Stimulated activated CD4-positive, alpha-beta T cell treated with anti-CD3 and anti-CD28 coated beads, Interleukin-15, amount 100 ng/mL, for 24 hours (primary cell): Measurements from ENCODE around the gene CSPG4.
A peak's percentile ranks its signal among the peaks of the same experiment; 100 is the strongest.

Source experiments
- DNase-seq: peaks from one replicate; pipeline ENCODE4 v3.0.0-alpha.2; 2020

Gene CSPG4

GRCh38 chr15:75663931-75664421, 48.7 kb downstream of the CSPG4 start:
- DNase-seq: no peak

DNA sequence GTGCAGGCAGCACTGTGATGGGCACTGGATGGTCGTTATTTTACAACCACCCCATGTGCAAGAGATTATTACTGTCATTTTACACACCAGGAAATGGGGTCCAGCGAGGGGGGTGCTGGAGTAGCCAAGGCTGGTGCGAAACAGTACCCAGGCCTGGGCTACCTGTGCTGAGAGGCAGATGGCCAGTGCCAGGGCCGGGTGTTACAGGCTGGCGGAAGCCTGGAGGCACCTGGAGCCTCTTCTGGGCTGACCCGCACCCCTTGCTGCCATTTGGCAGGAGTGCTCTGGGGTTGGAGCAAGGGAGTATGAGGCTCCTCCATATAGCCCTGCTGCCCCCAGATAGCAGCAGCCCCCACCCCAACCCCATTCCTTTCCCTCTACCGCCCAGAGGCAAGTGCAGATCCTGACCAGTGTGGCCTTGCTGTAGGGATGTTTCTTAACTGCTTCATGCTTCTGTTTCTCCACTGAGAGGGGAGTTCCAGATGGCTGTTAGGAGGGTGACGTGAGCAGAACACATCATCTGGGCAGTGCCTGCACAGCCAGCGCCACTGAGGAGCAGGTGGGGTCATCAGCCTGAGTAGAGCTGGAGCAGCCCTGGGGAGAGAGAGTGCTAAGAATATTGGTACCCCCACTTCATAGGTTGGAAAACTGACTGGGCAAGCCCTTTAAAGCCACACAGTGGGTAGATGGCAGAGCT, 49.7 kb downstream of the CSPG4 start:
- DNase-seq: no peak

DNA sequence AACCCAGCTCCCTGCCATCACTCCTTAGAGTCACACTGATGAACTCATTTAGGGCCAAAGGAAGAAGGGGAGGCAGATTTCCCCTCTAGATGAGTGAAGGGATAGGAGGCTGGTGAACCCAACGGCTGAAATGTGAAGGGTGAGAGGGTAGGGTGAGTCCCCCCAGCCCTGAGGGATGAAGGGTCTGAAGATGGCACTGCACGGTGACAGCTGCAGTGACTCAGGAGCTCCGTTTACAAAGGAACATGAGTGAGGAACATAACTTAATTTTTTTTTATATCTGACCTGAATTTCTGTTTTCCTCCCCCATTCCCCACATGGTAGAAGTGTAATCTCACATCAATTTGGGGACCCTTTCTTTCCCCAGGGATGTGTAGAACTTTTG, 50.9 kb downstream of the CSPG4 start:
- DNase-seq: no peak

GRCh38 chr15:75661100-75661755, 51.4 kb downstream of the CSPG4 start:
- no peak for DNase-seq

GRCh38 chr15:75659928-75660645, 52.6 kb downstream of the CSPG4 start:
- no peak for DNase-seq

GRCh38 chr15:75659141-75659771, 53.4 kb downstream of the CSPG4 start:
- DNase-seq: no peak

DNA sequence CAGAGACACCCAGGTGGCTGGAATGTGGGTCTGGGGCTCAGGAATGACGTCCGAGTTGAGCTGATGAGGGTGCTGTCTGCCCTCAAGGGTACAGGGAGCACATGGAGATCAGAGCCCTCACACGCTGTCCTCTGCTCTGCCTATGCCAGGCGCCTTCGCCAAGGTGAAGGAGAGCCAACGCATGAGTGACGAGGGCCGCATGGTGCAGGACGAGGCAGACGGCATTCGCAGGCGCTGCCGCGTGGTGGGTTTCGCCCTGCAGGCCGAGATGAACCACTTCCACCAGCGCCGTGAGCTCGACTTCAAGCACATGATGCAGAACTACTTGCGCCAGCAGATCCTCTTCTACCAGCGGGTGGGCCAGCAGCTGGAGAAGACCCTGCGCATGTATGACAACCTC, 55.8 kb downstream of the CSPG4 start:
- no peak for DNase-seq

DNA sequence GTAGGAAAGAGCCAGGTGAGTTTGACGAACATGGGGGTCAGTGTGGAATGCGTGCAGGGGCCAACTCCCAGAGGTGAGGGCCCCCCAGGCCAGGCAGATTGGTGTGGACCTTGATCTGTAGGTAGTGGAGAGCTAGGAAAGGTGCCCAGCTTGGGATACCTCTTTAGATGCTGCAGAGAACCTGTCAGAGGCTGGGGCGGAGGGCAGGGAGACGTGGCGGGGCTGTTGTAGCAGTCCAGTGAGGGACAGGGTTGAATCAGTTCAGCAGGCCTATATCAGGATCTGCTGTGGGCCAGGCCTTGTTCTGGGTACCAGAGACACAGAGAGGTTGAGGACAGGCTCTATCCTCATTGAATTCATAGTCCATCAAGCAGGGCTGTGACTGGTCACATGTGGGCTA, 56.3 kb downstream of the CSPG4 start:
- DNase-seq: no peak

DNA sequence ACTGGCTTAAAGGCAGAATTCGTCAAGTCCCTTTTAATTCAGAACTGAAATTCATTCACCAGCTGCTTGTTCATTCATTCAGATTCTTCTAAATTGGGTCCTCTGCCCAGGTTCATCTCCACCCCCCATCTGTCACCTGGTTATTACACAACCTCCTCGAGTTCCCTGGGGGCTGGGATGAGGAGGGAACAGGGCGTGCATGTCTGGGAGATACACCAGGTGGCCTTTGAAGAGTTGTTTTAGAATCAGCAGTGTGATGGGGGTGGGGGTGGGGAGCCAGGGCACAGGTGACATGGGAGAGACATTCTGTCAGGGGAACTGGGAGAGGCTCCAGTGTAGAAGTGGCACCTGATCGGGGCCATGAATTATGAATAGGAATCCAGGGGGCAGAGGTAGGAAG, 56.7 kb downstream of the CSPG4 start:
- DNase-seq: no peak

DNA sequence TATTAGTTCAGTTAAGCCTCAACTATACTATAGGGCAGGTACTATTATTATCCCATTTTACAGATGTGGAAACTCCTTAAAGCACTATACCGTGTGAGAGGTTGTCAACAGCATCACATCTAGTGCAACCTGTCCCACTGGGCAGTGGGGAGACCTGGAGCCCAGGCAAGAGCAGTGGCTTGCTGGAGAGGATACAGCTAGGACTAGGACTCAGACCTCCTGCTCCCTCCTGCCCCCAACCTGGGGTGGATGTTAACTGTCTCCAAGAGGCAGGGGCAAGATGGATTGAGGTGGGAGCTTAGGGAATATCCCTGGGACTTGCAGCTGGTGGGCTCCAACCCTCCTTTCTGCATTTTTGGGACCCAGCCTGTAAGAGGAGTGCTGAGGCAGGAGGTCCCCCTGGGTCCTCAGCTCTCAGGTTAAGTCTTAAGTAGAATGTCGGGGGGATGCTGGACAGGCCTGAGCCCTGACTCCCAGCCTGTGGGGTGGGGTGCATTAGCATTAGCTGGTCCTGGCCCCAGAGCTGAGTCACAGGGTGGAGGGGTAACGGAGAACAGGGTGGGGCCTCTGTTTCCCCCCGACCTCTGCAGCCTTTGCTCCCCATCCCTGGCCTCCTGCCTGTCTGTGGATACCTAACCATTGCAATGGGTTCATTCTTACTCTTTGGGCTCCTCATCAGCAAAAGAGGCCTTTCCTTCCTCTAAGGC, 58.3 kb downstream of the CSPG4 start:
- no peak for DNase-seq

DNA sequence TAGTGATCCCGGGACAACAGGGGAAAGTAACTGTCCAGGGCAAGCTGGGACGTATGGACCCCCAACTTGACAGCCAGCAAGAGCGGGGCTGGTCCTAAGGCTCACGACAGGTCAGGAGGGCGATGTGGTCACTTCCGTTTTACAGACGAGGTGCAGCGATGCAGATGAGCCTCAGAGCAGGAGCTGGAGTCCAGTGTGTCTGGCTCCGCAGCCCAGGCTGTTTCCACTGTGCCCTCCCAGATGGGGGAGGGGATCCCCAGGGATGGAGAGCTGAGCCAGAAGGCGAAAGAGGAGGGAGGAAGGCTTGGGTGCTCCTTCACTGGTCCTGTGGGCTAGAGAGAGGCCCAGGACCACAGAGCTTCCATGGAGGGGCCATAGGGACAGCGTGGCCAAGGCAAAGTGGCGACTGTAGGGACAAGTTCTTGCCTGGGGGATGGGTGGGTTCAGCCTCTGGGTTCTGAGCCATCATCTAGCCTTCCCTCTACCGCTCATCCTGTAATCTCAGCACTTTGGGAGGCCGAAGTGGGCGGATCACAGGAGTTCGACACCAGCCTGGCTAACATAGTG, 59.2 kb downstream of the CSPG4 start:
- DNase-seq: no peak

GRCh38 chr15:75651810-75652543, 60.7 kb downstream of the CSPG4 start:
- no peak for DNase-seq

DNA sequence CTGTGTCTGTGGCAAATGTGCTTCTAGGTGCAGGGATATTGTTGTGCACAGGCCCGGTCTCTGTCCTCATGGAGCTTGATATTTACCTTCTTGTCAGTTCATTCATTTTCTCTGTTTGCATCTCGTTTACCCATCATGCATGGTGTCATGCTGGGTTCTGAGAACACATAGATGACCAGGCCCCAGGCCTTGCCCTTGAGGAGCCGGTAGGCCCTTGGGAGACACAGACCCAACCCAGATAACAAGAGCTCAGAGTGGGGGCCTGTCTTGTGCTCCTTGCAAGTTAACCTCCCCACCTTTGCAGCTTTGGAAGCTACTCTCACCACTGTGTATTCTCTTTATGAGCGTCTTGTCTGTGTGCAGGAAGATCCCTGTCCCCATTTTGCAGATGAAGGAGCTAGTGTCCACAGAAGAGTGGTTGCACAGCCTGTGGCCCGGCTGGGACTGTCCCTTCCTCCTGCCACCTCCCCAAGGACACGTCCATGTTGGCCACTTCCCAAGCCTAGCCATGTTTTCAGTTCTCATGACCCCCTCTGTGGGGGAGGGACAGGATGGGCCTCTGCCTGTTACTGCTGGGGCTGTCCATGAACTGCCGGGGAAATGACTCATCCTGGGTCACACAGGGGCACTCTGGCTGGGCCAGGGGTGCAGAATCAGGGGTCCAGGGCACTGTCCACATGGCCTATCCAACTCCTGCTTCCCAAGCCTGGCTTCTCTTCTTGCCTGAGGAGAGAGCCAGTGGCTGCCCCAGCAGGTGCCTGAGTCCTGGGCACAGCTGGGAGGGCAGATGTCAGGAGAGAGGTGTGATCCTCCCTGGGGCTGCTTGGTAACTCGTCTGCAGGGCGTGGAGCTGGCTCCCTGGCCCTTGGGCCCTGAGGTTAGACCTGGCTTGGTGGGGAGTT, 61.5 kb downstream of the CSPG4 start:
- DNase-seq: no peak

GRCh38 chr15:75649848-75650247, 62.8 kb downstream of the CSPG4 start:
- no peak for DNase-seq

- no peak for DNase-seq
These were observed 63.4 kb downstream of the CSPG4 start for GRCh38 chr15:75649045-75649761.

GRCh38 chr15:75648156-75649000, 64.3 kb downstream of the CSPG4 start:
- peak; percentile 29 for DNase-seq

GRCh38 chr15:75647370-75648155, 65.1 kb downstream of the CSPG4 start, which contains the start of gene SNX33:
Gene SNX33 (plus strand): TSS chr15:75647912. CDS start chr15:75649103, 1,191 bp downstream.
- peak; percentile 80 for DNase-seq

DNA sequence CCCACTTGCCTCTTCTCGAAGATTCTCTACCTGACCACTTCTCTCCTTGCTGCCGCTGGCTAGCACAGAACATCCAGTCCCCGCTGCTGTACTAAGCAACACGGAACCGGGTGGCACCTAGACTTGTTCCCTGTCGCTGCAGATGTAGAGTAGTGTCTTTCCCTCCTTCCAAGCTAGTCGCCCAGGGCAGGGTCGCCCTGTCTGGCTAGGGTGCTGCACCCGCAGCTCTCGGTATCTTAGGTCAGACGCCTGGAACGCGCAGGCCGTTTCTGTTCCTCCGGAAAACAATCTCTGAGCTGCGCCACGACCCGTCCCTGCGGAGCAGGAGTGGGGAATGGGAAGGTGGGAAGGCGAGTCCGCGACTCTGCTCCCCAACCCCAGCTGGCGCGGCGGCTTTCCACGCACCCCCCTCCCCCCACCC, 65.7 kb downstream of the CSPG4 start:
- DNase-seq: peak; percentile 34
